Ascending aorta (tissue), 2 donors: Measurements from ENCODE around the gene HHLA2. TPM values are rescaled to one million over a fixed set of nuclear protein-coding genes. Genes with fewer than 3 reads are reported as not detected.

Experiments
- DNase-seq, 2 donors: peaks; one replicate each; pipeline ENCODE4 v3.0.0-alpha.2; 2019; ENCODE audit warnings: low spot score in 2 of 2
- H3K27ac ChIP-seq, 2 donors: fragments of 200-600 bp; sonication (generic); one replicate each; pipeline ENCODE4 v1.5.1; 2016 to 2017; ENCODE audit warnings: mild to moderate bottlenecking in 1 of 2
- H3K27me3 ChIP-seq: fragments of 200-600 bp; sonication (generic); one replicate; pipeline ENCODE4 v1.5.1; 2017
- H3K36me3 ChIP-seq, 2 donors: fragments of 200-600 bp; sonication (generic); one replicate each; pipeline ENCODE4 v1.5.1; 2016
- H3K4me1 ChIP-seq, 2 donors: fragments of 200-600 bp; sonication (generic); one replicate each; pipeline ENCODE4 v1.5.1; 2016 to 2017; ENCODE audit warnings: mild to moderate bottlenecking in 1 of 2
- H3K4me3 ChIP-seq, 2 donors: fragments of 200-600 bp; sonication (generic); one replicate each; pipeline ENCODE4 v1.5.1; 2016 to 2017; ENCODE audit warnings: mild to moderate bottlenecking in 1 of 2
- H3K9me3 ChIP-seq, 2 donors: fragments of 200-600 bp; sonication (generic); one replicate each; pipeline ENCODE4 v1.5.1; 2016
- intact Hi-C: fragments of 100-400 bp; cut with DNase I; formaldehyde crosslinking; loops from one replicate; pipeline ENCODE4 v1.15.1; 2023
- total RNA-seq: library from RNA; depleted of rRNA; stranded (reverse); fragments of >200 nt; gene quantifications from one replicate; pipeline ENCODE4 v1.1.0, GENCODE V29; 2016
- TF ChIP-seq, protein P1 (sequence below), 3 experiments: fragments of 200-600 bp in 2 of 3; fragments of 450-650 bp in 1 of 3; sonication (generic) in 2 of 3; IDR thresholded peaks; one replicate each; pipeline ENCODE4 v1.5.1; 2016 to 2019; ENCODE audit warnings: antibody characterized with exemption in 3 of 3, mild to moderate bottlenecking in 1 of 3, moderate library complexity in 1 of 3

HHLA2 gene
- total RNA-seq, 1 donor from 2014 or later: not detected

DNA sequence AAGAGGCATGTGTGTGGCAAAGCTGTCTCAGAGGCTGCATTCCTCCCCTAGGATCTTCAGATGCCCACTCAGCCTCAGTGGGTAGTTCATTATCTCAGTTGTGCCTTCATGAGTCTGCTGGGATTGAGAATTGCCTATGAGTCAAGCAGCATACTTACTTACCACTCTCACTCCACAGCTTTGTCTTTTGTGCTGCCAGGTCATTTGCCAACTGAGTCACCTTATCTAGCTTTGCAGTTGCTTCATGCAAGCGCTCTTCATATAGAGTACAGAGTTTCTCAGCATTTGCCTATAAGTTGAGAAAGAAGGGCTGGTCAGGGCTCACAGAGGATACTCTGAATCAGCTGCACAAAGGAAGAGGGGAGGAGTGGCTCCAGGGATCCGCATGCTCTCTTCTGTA is 124.6 kb downstream of the HHLA2 start:
- DNase-seq: no peak
- Histone ChIP-seq H3K36me3 (no peaks in the 10 kb centered on the region), H3K4me1 (no peaks in the 10 kb centered on the region), H3K27me3 (no peaks in the 10 kb centered on the region), H3K9me3 (no peaks in the 10 kb centered on the region), H3K27ac (no peak overlapping the region), H3K4me3 (no peak overlapping the region)
- intact Hi-C loops: no loop called here
- TF ChIP-seq, protein P1, sequence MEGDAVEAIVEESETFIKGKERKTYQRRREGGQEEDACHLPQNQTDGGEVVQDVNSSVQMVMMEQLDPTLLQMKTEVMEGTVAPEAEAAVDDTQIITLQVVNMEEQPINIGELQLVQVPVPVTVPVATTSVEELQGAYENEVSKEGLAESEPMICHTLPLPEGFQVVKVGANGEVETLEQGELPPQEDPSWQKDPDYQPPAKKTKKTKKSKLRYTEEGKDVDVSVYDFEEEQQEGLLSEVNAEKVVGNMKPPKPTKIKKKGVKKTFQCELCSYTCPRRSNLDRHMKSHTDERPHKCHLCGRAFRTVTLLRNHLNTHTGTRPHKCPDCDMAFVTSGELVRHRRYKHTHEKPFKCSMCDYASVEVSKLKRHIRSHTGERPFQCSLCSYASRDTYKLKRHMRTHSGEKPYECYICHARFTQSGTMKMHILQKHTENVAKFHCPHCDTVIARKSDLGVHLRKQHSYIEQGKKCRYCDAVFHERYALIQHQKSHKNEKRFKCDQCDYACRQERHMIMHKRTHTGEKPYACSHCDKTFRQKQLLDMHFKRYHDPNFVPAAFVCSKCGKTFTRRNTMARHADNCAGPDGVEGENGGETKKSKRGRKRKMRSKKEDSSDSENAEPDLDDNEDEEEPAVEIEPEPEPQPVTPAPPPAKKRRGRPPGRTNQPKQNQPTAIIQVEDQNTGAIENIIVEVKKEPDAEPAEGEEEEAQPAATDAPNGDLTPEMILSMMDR (IDR thresholded peaks at IDR 0.05): no peak

Other genes with a start within 250 kb of the HHLA2 start
- 24.5 TPM for gene CD47, start 205.5 kb upstream of the HHLA2 start, total RNA-seq
- gene IFT57, start 74.1 kb upstream of the HHLA2 start, total RNA-seq: 27.7 TPM
- not detected for gene MYH15, start 214.0 kb downstream of the HHLA2 start, total RNA-seq